ENCODE results near the gene PRSS2.

Gene PRSS2

DNA sequence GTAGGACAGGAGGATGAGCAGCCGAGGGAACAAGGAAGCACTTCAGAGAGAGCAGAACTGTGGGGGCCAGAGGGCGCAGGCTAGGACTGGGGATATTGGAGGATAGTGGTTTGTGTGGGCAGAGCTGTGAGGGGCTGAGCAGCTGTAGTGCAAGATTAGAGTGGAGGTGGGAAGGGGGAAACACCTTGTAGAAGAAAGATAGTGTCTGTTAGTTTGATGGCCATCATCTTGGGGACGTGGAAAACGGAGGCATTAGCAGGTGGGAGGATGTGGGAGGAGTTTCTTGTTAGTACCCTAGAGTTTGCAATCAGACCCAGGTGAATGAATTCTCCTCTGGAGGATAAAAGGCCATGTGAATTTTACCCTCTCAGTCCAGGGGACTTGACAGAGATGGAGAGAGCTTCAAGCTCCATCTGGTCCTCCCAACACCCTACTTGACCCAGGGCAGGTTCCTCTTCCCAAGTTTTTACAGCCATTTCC lies 34.0 kb downstream of the PRSS2 start:
- DNase-seq = no peak

DNA sequence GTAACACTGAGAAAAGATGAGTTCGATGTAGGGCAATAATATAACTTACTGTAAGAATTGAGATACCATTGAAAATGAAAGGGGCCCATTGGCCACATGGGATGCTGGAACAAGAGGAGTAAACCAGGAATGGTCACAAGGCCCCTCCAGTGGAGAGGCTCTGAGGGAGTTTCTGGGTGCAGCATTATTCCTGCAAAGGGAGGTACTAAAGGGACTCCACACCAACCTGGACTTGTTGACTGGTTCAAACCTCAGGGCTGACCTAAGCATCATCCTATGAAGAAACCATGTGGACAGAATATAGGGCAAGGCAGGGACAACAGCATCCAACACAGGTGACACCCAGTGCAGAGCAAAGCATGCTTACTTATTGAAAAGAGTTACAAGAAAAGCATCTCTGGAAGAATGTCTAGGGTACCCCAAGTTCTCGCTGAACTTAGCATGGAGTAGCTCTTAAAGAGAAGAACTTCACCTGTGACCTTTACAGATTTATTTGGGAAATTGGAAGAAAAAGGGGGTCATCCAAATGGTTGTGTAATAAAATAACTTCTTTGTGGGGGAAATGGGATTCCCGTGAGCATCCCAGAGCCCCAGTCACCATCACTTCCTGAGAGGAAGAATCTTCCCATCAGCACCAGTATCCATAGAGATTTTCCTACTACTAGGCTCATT lies 34.7 kb downstream of the PRSS2 start:
- no peak for DNase-seq

DNA sequence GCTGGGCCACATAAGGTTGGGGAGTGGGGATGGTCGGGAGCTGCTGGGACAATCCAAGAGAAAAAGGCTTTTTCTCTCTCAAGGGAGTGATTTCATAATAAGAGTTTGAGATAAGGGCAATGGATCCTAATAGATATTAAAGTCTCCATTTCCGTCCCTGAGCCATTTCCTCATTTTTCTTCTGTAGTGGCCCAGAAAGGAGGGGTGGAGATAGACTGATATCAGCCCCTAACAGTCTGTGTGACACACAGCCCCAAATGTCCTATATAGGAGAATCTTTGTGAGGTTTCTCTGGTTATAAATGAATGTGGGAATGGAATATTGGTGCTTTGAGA lies 35.2 kb downstream of the PRSS2 start:
- DNase-seq = no peak

- DNase-seq = no peak
These were observed 36.2 kb downstream of the PRSS2 start for GRCh38 chr7:142806957-142807356.

GRCh38 chr7:142807855-142808460 lies 37.2 kb downstream of the PRSS2 start:
- no peak for DNase-seq

GRCh38 chr7:142808461-142808801 lies 37.7 kb downstream of the PRSS2 start:
- DNase-seq = no peak

- no peak for DNase-seq
These were observed 38.2 kb downstream of the PRSS2 start for GRCh38 chr7:142808802-142809583.

DNA sequence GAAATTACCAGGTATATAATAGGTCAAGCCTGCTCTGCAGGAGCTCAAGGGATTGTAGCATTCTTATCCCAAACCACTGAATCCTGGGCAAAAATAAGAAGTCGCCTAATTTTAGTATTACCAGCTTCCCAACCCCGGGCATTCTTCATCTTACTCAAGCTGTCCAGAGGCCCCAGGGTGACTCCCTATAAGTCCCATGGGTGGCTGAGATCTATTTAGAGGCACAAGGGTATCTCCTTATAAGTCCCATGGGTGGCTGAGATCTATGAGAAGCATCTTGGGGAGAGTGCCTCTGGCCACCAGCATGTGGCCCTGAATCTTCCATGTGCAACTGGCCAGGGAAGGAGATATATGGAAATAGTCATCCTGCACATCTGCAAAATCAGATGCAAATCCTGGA lies 38.9 kb downstream of the PRSS2 start:
- DNase-seq = no peak

GRCh38 chr7:142811154-142811737 lies 40.5 kb downstream of the PRSS2 start:
- DNase-seq = no peak

DNA sequence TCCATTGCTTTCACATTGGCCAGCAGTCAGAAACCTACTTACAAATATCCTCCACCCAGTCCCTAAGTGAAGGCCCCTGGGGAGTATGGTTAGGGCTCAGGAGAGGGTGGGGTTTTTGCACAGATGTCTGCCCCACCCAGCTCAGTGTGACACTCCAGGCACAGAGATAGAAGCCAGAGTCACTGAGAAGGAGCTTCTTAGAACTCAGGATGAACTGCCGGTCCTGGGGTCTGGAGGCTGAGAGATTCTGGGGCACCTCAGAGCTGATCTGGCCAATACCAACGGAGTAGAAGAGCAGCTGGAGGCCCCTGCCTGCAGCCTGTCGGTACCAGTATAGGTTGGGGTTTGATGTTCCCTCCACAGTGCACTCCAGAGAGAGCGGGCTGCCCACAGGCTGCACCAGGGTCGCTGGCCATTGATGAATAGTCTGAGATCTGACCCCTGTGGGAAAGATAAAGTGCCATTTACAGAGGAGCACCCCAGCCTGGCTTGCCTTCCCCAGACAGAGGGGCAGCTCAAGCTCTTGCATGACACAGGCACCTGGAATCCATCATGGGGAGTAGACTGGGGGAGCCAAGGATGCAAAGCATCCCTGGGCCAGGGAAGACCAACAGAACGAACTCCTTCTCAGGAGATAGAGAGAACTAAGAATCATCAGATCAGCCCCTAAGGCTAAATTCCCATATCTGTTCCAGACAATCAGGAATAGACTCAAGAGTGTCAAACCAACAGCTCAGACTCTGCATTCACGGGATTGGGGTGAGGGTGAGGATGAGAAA lies 41.9 kb downstream of the PRSS2 start:
- no peak for DNase-seq

DNA sequence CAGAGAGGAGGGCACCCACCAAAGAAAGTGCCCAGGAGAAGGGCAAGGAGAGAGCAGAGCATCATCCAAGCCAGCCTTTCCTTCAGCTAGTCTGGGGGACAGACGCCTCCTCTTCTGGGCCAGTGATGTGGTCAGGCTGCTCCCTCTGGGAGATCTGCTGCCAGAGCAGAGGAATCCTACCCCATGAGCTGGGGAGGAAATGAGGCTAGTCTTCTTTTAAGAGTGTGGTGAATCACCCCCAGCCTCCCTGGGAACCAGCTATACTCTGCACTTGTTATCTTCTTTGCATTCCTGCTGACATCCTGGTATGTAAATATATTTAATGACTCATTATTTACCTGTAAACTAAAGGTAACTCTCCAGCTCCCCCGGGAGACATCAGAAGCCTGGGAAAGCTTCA lies 42.5 kb downstream of the PRSS2 start:
- DNase-seq = no peak

- no peak for DNase-seq
These were observed 42.9 kb downstream of the PRSS2 start for GRCh38 chr7:142813699-142814098.

- no peak for DNase-seq
These were observed 43.7 kb downstream of the PRSS2 start for GRCh38 chr7:142814451-142814850.

- no peak for DNase-seq
These were observed 44.4 kb downstream of the PRSS2 start for GRCh38 chr7:142815134-142815533.

- no peak for DNase-seq
These were observed 46.7 kb downstream of the PRSS2 start for GRCh38 chr7:142817506-142817905.

- DNase-seq = no peak
These were observed 48.8 kb downstream of the PRSS2 start for GRCh38 chr7:142819530-142819929.

DNA sequence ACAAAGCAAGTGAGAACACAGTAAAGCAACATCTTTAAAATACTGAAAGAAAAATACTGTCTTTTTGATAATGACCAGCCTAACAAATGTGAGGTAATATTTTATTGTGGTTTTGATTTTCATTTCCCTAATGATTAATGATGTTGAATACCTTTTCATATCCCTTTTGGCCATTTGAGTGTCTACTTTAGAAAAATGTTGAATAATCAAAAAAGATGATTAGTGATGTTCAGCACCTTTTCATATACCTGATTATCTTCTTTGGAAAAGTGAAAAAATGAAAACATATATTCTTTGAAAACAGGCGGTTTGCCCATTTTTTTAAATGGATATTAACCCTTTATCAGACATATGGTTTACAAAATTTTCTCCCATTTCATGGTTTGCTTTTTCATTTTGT lies 51.9 kb downstream of the PRSS2 start:
- no peak for DNase-seq

Data from midbrain (tissue), 1 donor.